ENCODE measurements around the gene CCNE1.
A peak's percentile ranks its signal among the peaks of the same experiment; 100 is the strongest.
"Not testable (repeated sequence)": the region's sequence is repeated elsewhere in the genome, so short reads cannot be mapped to it uniquely, and the experiment has no call there.

CCNE1 gene

GRCh38 chr19:29785955-29786589, 25.7 kb upstream of the CCNE1 start:
- TF ChIP-seq, protein P1, sequence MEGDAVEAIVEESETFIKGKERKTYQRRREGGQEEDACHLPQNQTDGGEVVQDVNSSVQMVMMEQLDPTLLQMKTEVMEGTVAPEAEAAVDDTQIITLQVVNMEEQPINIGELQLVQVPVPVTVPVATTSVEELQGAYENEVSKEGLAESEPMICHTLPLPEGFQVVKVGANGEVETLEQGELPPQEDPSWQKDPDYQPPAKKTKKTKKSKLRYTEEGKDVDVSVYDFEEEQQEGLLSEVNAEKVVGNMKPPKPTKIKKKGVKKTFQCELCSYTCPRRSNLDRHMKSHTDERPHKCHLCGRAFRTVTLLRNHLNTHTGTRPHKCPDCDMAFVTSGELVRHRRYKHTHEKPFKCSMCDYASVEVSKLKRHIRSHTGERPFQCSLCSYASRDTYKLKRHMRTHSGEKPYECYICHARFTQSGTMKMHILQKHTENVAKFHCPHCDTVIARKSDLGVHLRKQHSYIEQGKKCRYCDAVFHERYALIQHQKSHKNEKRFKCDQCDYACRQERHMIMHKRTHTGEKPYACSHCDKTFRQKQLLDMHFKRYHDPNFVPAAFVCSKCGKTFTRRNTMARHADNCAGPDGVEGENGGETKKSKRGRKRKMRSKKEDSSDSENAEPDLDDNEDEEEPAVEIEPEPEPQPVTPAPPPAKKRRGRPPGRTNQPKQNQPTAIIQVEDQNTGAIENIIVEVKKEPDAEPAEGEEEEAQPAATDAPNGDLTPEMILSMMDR (IDR thresholded peaks at IDR 0.05; ENCODE audit: borderline replicate concordance, insufficient read depth, low read depth, low read length): peak; percentile 55
- H3K4me3 ChIP-seq (ENCODE audit: low read depth, low read length): no peak overlapping the region

DNA sequence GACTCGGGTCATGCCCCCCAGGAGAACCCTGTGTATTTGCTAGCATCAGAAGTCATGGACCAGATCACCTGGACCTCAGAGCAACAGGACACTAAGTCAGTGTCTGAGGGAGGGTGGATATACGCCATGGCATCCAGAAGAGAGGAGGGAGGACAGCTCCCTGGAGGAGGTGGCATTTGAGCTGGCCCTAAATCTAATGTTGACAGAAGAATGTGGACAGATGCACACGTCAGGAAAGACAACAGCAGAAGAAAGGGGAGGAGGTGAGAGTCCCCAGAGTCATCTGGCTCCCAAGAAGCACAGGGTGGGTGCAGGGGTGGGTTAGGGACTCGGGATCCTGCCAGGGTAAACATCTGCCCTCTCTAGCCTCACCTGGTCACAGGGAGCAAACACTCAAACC, 24.5 kb upstream of the CCNE1 start:
- TF ChIP-seq, protein P1 (IDR thresholded peaks at IDR 0.05; ENCODE audit: borderline replicate concordance, insufficient read depth, low read depth, low read length): no peak
- H3K4me3 ChIP-seq (ENCODE audit: low read depth, low read length): no peak overlapping the region

DNA sequence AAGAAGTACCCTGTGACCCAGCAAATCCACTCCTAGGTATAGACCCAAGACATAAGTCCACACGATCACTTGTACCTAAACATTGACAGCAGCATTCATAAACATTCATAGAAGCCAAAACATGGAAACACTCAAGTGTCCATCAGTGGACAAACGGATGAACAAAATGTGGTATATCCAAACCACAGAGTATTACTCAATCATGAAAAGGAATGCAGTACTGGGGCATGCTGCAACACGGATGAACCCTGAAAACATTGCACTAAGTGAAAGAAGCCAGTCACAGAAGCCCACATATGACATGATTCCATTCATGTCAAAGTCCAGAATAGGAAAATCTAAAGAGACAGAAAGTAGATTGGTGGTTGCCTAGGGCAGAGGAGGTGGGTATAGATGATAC, 22.8 kb upstream of the CCNE1 start:
- TF ChIP-seq, protein P1 (IDR thresholded peaks at IDR 0.05; ENCODE audit: borderline replicate concordance, insufficient read depth, low read depth, low read length): no peak
- H3K4me3 ChIP-seq (ENCODE audit: low read depth, low read length): no peak overlapping the region

GRCh38 chr19:29793116-29793727, 18.6 kb upstream of the CCNE1 start:
- H3K4me3 ChIP-seq (ENCODE audit: low read depth, low read length): no peak overlapping the region
- TF ChIP-seq, protein P1 (IDR thresholded peaks at IDR 0.05; ENCODE audit: borderline replicate concordance, insufficient read depth, low read depth, low read length): no peak

DNA sequence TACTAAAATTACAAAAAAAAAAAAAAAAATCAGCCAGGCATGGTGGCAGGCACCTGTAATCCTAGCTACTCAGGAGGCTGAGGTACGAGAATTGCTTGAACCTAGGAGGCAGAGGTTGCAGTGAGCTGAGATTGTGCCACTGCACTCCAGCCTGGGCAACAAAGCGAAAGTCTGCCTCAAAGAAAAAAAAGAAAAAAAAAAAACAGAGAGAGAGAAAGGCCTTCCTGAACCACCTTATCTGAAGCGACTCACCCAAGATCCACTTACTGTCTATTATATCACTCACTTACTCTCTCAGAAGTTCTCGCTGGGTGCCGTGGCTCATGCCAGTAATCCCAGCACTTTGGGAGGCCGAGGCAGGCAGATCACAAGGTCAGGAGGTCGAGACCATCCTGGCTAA, 17.3 kb upstream of the CCNE1 start:
- not testable (repeated sequence) for H3K4me3 ChIP-seq (ENCODE audit: low read depth, low read length)

- H3K4me3 ChIP-seq (ENCODE audit: low read depth, low read length): no peak overlapping the region
- TF ChIP-seq, protein P1 (IDR thresholded peaks at IDR 0.05; ENCODE audit: borderline replicate concordance, insufficient read depth, low read depth, low read length): no peak
These were observed 16.2 kb upstream of the CCNE1 start for GRCh38 chr19:29795461-29796172.

- TF ChIP-seq, protein P1 (IDR thresholded peaks at IDR 0.05; ENCODE audit: borderline replicate concordance, insufficient read depth, low read depth, low read length): no peak
- no peak overlapping the region for H3K4me3 ChIP-seq (ENCODE audit: low read depth, low read length)
These were observed 15.6 kb upstream of the CCNE1 start for GRCh38 chr19:29796173-29796573.

Measured in GM12875 (cell line).